ENCODE data around the gene ZNF410. TPM values are rescaled to one million over a fixed set of nuclear protein-coding genes. Genes with fewer than 3 reads are reported as not detected.

The ZNF410 gene
- total RNA-seq, 1 experiment from 2014 or later = 46.8 TPM

- Histone ChIP-seq H3K36me3 (ENCODE audit: low read depth, low read length) (no peaks in the 10 kb centered on the region), H3F3A (ENCODE audit: low read length, unreplicated experiment) (no peaks in the 10 kb centered on the region), H3K79me2 (ENCODE audit: low read length) (no peaks in the 10 kb centered on the region), H3K9me3 (ENCODE audit: low read length) (no peaks in the 10 kb centered on the region), H2AFZ (ENCODE audit: low read length) (no peak overlapping the region), H3K9me2 (replicated peaks; ENCODE audit: low read length) (no peaks in the 10 kb centered on the region), H3K4me3 (ENCODE audit: low read length) (no peak overlapping the region), H3K4me1 (ENCODE audit: insufficient read depth, low read length) (0 out of 2 replicates have a peak, but pooled peaks cover 8% of the 10 kb centered on the region), H3K9ac (ENCODE audit: low read length) (no peak overlapping the region), H3K27ac (ENCODE audit: low read length) (no peak overlapping the region), H3K27me3 (ENCODE audit: low read length) (no peaks in the 10 kb centered on the region), H3K4me2 (ENCODE audit: low read length) (no peak overlapping the region), H4K20me1 (ENCODE audit: low read length) (no peaks in the 10 kb centered on the region)
- no TSS peak for BruUV-seq (replicated peaks)
- ChIA-PET POLR2A (ENCODE audit: unreplicated experiment) (no interaction called here), CTCF (no interaction called here)
- DNase-seq = no peak
- intact Hi-C loops (cut with micrococcal nuclease) = no loop called here
- TF ChIP-seq EZH2 (IDR thresholded peaks at IDR 0.05; ENCODE audit: low read length, unreplicated experiment) (no peak), EZH2phosphoT487 (IDR thresholded peaks at IDR 0.05; ENCODE audit: borderline replicate concordance, low read length) (no peak)
- TF ChIP-seq, protein P1, sequence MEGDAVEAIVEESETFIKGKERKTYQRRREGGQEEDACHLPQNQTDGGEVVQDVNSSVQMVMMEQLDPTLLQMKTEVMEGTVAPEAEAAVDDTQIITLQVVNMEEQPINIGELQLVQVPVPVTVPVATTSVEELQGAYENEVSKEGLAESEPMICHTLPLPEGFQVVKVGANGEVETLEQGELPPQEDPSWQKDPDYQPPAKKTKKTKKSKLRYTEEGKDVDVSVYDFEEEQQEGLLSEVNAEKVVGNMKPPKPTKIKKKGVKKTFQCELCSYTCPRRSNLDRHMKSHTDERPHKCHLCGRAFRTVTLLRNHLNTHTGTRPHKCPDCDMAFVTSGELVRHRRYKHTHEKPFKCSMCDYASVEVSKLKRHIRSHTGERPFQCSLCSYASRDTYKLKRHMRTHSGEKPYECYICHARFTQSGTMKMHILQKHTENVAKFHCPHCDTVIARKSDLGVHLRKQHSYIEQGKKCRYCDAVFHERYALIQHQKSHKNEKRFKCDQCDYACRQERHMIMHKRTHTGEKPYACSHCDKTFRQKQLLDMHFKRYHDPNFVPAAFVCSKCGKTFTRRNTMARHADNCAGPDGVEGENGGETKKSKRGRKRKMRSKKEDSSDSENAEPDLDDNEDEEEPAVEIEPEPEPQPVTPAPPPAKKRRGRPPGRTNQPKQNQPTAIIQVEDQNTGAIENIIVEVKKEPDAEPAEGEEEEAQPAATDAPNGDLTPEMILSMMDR (conservative IDR thresholded peaks at IDR 0.05; ENCODE audit: low read depth, low read length) = no peak
- ATAC-seq = no peak
Observed at GRCh38 chr14:73878436-73878835, 8.2 kb upstream of the ZNF410 start.

DNA sequence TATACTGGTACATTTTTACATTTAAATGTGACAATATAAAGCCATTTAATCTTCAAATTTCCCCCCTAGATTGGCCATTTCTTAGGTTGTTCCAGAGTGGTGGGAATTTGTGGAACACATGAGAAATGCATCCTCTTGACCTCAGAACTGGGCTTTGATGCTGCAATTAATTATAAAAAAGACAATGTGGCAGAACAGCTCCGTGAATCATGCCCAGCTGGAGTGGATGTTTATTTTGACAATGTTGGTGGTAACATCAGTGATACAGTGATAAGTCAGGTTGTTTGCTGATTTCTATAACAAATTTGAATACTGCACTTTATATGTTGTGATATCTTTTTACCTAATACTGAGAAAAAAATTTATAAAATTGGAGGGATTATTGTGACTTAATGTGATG, 7.6 kb upstream of the ZNF410 start:
- no TSS peak for BruUV-seq (replicated peaks)
- ATAC-seq (no peak), DNase-seq (no peak)
- Histone ChIP-seq H3K27me3 (ENCODE audit: low read length) (no peaks in the 10 kb centered on the region), H2AFZ (ENCODE audit: low read length) (no peak overlapping the region), H4K20me1 (ENCODE audit: low read length) (no peaks in the 10 kb centered on the region), H3K9me2 (replicated peaks; ENCODE audit: low read length) (no peaks in the 10 kb centered on the region), H3K9ac (ENCODE audit: low read length) (no peak overlapping the region), H3K4me3 (ENCODE audit: low read length) (no peak overlapping the region), H3K4me2 (ENCODE audit: low read length) (no peak overlapping the region), H3F3A (ENCODE audit: low read length, unreplicated experiment) (no peaks in the 10 kb centered on the region), H3K4me1 (ENCODE audit: insufficient read depth, low read length) (0 out of 2 replicates have a peak, but pooled peaks cover 2% of the 10 kb centered on the region), H3K9me3 (ENCODE audit: low read length) (no peaks in the 10 kb centered on the region), H3K79me2 (ENCODE audit: low read length) (no peaks in the 10 kb centered on the region), H3K27ac (ENCODE audit: low read length) (no peak overlapping the region), H3K36me3 (ENCODE audit: low read depth, low read length) (no peaks in the 10 kb centered on the region)
- ChIA-PET CTCF (no interaction called here), POLR2A (ENCODE audit: unreplicated experiment) (no interaction called here)
- intact Hi-C loops (cut with micrococcal nuclease) = no loop called here
- TF ChIP-seq EZH2phosphoT487 (IDR thresholded peaks at IDR 0.05; ENCODE audit: borderline replicate concordance, low read length) (no peak), EZH2 (IDR thresholded peaks at IDR 0.05; ENCODE audit: low read length, unreplicated experiment) (no peak)
- TF ChIP-seq, protein P1 (conservative IDR thresholded peaks at IDR 0.05; ENCODE audit: low read depth, low read length) = no peak

GRCh38 chr14:73884438-73885190, 2.0 kb upstream of the ZNF410 start:
- ATAC-seq (no peak), DNase-seq (no peak)
- no peaks in the 10 kb centered on the region for H3K27me3 ChIP-seq (ENCODE audit: low read length)
- H3K9ac ChIP-seq (ENCODE audit: low read length) = no peak overlapping the region
- H4K20me1 ChIP-seq (ENCODE audit: low read length) = peaks cover 15% of the 10 kb centered on the region; the same call in 1 of the 2 replicates
- H3K4me1 ChIP-seq (ENCODE audit: insufficient read depth, low read length) = peaks cover 14% of the 10 kb centered on the region
- no peaks in the 10 kb centered on the region for H3K9me2 ChIP-seq (replicated peaks; ENCODE audit: low read length)
- ChIA-PET CTCF (no interaction called here), POLR2A (ENCODE audit: unreplicated experiment) (no interaction called here)
- H3K9me3 ChIP-seq (ENCODE audit: low read length) = no peaks in the 10 kb centered on the region
- H3F3A ChIP-seq (ENCODE audit: low read length, unreplicated experiment) = no peaks in the 10 kb centered on the region
- no TSS peak for BruUV-seq (replicated peaks)
- intact Hi-C loops (cut with micrococcal nuclease) = no loop called here
- H3K4me3 ChIP-seq (ENCODE audit: low read length) = no peak overlapping the region
- H2AFZ ChIP-seq (ENCODE audit: low read length) = no peak overlapping the region
- no peak for TF ChIP-seq EZH2 (IDR thresholded peaks at IDR 0.05; ENCODE audit: low read length, unreplicated experiment)
- TF ChIP-seq, protein P1 (conservative IDR thresholded peaks at IDR 0.05; ENCODE audit: low read depth, low read length) = no peak
- peaks cover 43% of the 10 kb centered on the region for H3K79me2 ChIP-seq (ENCODE audit: low read length)
- no peaks in the 10 kb centered on the region for H3K36me3 ChIP-seq (ENCODE audit: low read depth, low read length)
- H3K4me2 ChIP-seq (ENCODE audit: low read length) = no peak overlapping the region
- H3K27ac ChIP-seq (ENCODE audit: low read length) = no peak overlapping the region

Data from PC-3 (cell line).